NCI-H1436 (cell line): ENCODE measurements around the gene TARS3.
"Not testable (repeated sequence)": the region's sequence is repeated elsewhere in the genome, so short reads cannot be mapped to it uniquely, and the experiment has no call there.

ENCODE experiments used
- DNase-seq: peaks from one replicate; lab custom pipeline; 2025; lab: John Stamatoyannopoulos, UW

TARS3 gene

GRCh38 chr15:101723874-101724674, at the start of gene TARS3:
Gene TARS3, minus strand, starts transcription at chr15:101724473. Its CDS starts 86 bp downstream, at chr15:101724387.
- peak; percentile 81 for DNase-seq

- DNase-seq: no peak
These were observed 49.3 kb upstream of the TARS3 start for GRCh38 chr15:101773496-101774100.

GRCh38 chr15:101772921-101773320, 48.6 kb upstream of the TARS3 start:
- no peak for DNase-seq

GRCh38 chr15:101767083-101767640, 42.9 kb upstream of the TARS3 start:
- not testable (repeated sequence) for DNase-seq

GRCh38 chr15:101765772-101766456, 41.6 kb upstream of the TARS3 start:
- no peak for DNase-seq

GRCh38 chr15:101765340-101765671, 41.0 kb upstream of the TARS3 start:
- not testable (repeated sequence) for DNase-seq

- not testable (repeated sequence) for DNase-seq
These were observed 40.5 kb upstream of the TARS3 start for GRCh38 chr15:101764669-101765339.

- DNase-seq: not testable (repeated sequence)
These were observed 22.4 kb upstream of the TARS3 start for GRCh38 chr15:101746716-101747082.

- DNase-seq: not testable (repeated sequence)
These were observed 10.6 kb upstream of the TARS3 start for GRCh38 chr15:101734837-101735236.

- no peak for DNase-seq
These were observed 9.3 kb upstream of the TARS3 start for GRCh38 chr15:101733545-101733944.

GRCh38 chr15:101732772-101733171, 8.5 kb upstream of the TARS3 start:
- DNase-seq: no peak

GRCh38 chr15:101731746-101732145, 7.5 kb upstream of the TARS3 start:
- DNase-seq: no peak

- DNase-seq: no peak
These were observed 2.9 kb upstream of the TARS3 start for GRCh38 chr15:101727186-101727585.

GRCh38 chr15:101725073-101725472, 800 bp upstream of the TARS3 start:
- no peak for DNase-seq

- DNase-seq: no peak
These were observed 367 bp upstream of the TARS3 start for GRCh38 chr15:101724675-101725005.

- no peak for DNase-seq
These were observed 951 bp downstream of the TARS3 start for GRCh38 chr15:101723171-101723873.

- no peak for DNase-seq
These were observed 5.4 kb downstream of the TARS3 start for GRCh38 chr15:101718896-101719295.

GRCh38 chr15:101712078-101712477, 12.2 kb downstream of the TARS3 start:
- no peak for DNase-seq

GRCh38 chr15:101710806-101711205, 13.5 kb downstream of the TARS3 start:
- DNase-seq: no peak

GRCh38 chr15:101709466-101709865, 14.8 kb downstream of the TARS3 start:
- DNase-seq: no peak

- DNase-seq: no peak
These were observed 16.3 kb downstream of the TARS3 start for GRCh38 chr15:101707983-101708382.

GRCh38 chr15:101702077-101702476, 22.2 kb downstream of the TARS3 start:
- no peak for DNase-seq
